KBM-7 (cell line): ENCODE measurements around the gene KRTAP1-4.
A peak's percentile ranks its signal among the peaks of the same experiment; 100 is the strongest.
"Not testable (repeated sequence)": the region's sequence is repeated elsewhere in the genome, so short reads cannot be mapped to it uniquely, and the experiment has no call there.

Source experiments
- DNase-seq: peaks from one replicate; pipeline ENCODE4 v3.0.0-alpha.2; 2015
- in situ Hi-C: fragments of 300-500 bp; cut with MboI; formaldehyde crosslinking; loops from 2 replicates; pipeline ENCODE4 v1.14.3; 2020; ENCODE audit warnings: low sequenced_read_pairs, low pct_unique_long_range_greater_than_20kb, mixed read lengths

The KRTAP1-4 gene

GRCh38 chr17:41029633-41030245, at the start of gene KRTAP1-4:
TSS of gene KRTAP1-4 (minus strand) at chr17:41030195. CDS start at chr17:41030078, 117 bp downstream.
- in situ Hi-C loops: no loop called here
- DNase-seq: no peak

DNA sequence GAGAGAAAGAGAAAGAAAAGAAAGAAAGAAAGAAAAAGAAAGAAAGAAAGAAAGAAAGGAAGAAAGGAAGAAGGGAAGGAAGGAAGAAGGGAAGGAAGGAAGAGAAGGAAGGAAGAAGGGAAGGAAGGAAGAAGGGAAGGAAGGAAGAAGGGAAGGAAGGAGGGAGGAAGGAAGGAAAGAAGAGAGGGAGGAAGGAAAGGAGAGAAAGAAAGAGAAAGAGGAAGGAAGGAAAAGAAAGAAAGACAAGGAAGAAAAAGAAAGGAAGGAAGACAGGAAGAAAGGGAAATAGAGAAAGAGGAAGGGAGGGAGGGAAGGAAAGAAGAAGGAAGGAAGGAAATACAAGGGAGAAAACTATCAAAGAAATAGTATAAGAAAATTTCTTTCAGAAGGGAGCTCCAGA, 46.8 kb upstream of the KRTAP1-4 start:
- in situ Hi-C loops: no loop called here

DNA sequence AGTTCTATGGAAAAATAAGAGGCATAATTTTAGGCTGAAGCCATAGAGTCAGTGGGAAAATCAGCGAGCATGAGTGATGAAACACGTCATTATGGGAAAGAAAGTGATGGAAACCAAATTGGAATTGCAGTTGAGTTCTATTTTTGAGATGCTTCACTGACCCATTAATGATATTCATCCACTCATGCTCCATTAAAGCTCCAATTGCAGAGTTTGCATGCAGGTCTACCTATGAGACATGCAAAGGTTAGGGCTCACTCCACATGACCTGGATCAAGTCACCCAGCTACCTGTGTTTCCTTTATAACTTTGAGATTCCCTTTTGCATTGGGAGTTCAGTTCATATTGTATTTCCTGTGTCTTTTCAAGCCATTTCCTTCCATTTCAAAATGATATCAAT, 43.7 kb upstream of the KRTAP1-4 start:
- DNase-seq: no peak

More for the DNA sequence above, 46.8 kb upstream of the KRTAP1-4 start:
- DNase-seq: no peak

DNA sequence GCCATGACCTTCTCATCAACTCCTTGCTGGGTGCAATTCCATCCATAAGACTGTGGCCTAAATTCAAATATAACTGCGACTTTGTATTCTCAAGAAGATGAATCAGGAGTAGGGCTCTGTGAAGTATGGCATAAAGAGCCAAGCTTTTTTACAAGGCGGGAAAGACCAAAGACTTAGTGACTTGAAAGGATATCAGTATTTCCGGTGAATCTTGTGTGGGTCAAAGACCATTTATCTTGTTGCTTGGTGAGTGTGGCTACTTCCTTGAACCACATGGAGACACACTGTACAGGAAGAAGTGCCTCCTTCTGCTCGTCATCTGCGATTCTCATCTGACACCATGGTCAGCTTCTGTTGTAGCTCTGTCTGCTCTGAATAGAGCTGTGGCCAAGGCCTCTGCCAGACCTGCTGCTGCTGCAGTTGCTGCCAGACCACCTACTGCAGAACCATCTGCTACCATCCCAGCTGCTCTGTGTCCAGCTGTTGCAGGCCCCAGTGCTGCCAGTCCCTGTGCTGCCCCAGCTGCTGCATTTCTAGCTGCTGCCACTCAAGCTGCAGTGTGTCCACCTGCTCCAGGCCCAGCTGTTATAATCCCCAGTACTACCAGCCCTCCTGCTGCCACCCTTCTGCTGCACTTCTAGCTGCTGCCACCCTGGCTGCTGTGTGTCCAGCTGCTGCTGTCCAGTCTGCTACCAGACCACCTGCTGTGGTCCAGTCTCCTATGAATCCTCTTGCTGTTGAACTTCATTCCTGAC, 41.8 kb upstream of the KRTAP1-4 start:
- no peak for DNase-seq
- in situ Hi-C loops: no loop called here

More for the DNA sequence above, 43.7 kb upstream of the KRTAP1-4 start:
- in situ Hi-C loops: no loop called here

- in situ Hi-C loops: no loop called here
- peak; percentile 16 for DNase-seq
Measured at GRCh38 chr17:41069031-41069430, 39.0 kb upstream of the KRTAP1-4 start.

DNA sequence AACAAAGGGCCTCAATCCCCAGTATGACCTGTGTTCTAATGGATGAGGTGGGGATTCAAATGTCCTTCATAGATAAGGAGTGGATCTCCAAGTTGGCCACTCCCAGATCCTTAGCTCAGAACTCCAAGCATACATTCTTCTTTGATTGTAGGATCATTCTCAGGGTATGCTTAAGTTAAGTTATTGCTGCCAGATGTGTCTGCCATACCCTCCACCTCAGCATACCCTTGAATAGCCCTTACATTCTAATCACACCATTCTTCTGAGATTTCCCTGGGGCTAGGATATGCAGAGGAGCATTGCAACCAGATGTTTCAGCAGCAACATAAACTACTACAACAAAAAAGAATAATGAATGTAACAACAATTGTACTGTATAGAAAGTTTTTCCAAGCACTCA, 37.3 kb upstream of the KRTAP1-4 start:
- DNase-seq: no peak
- in situ Hi-C loops: no loop called here

GRCh38 chr17:41065829-41066624, 36.0 kb upstream of the KRTAP1-4 start, which contains the start of gene KRTAP2-4:
TSS of gene KRTAP2-4 (minus strand) at chr17:41065879. CDS start at chr17:41065845, 34 bp downstream.
- no peak for DNase-seq
- in situ Hi-C loops: no loop called here

- DNase-seq: not testable (repeated sequence)
Measured at GRCh38 chr17:41065016-41065689, 35.2 kb upstream of the KRTAP1-4 start.

DNA sequence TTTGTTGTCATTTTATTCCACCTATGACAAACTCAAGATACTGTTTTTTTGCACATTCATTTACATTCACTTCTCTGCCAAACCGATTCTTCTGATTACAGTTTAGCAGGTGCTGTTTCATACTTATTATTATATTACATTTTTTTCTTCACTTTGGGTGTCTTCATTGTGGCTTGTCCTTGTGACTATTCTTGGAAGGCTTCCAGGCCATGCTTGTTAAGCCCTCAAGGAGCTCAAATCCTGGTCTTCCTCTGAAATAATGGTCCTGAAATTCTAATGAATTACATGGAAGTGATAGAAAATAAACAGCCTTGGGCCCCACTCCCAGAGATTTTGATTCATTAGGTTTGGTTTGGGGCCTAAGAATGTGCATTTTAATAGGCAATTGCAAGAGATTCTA, 34.3 kb upstream of the KRTAP1-4 start:
- in situ Hi-C loops: no loop called here
- DNase-seq: no peak

More at GRCh38 chr17:41065016-41065689, 35.2 kb upstream of the KRTAP1-4 start:
- in situ Hi-C loops: not testable (repeated sequence)

- DNase-seq: no peak
- in situ Hi-C loops: no loop called here
Measured at GRCh38 chr17:41063449-41063848, 33.5 kb upstream of the KRTAP1-4 start.

- in situ Hi-C loops: no loop called here
- no peak for DNase-seq
Measured at GRCh38 chr17:41061964-41062363, 32.0 kb upstream of the KRTAP1-4 start.

GRCh38 chr17:41060052-41060604, 30.1 kb upstream of the KRTAP1-4 start, which contains the start of gene KRTAP2-3:
TSS of gene KRTAP2-3 (minus strand) at chr17:41060114. CDS start at chr17:41060050, 64 bp downstream.
- no peak for DNase-seq
- in situ Hi-C loops: no loop called here

DNA sequence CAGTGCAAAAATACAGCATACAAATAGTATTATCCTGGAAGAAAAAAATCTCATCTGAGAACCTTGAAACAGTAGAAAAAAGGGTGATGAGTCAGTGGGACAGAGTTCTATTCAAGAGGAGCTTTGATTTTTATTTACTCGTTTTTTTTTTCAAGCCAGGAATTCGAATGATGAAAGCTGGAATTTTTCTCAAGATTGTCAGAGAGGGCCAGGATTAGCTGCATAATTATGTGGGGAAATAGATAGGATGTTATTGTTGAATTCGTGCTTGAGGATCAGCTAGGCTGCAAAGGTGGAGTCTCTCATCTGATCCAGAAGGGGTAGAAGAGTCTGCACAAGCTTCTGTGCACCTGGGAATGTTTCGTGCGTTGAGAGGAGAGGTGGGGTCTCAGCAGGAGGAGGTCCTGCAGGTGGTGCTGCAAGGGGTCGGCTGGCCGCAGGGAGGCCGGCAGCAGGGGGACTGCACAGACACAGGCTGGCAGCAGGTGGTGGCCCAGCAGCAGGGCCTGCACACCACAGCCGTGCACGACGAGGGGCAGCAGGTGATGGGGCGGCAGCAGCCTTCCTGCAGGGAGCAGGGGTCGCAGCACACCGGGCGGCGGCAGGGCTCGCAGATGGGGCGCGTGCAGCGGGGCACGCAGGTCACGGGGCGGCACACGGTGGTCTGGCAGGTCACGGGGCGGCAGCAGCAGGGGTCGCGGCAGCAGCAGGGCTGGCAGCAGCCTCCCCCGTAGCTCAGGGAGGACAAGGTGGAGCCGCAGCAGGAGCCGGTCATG, 29.5 kb upstream of the KRTAP1-4 start:
- DNase-seq, in situ Hi-C loops: not testable (repeated sequence)

GRCh38 chr17:41058741-41059140, 28.7 kb upstream of the KRTAP1-4 start:
- in situ Hi-C loops: no loop called here

DNA sequence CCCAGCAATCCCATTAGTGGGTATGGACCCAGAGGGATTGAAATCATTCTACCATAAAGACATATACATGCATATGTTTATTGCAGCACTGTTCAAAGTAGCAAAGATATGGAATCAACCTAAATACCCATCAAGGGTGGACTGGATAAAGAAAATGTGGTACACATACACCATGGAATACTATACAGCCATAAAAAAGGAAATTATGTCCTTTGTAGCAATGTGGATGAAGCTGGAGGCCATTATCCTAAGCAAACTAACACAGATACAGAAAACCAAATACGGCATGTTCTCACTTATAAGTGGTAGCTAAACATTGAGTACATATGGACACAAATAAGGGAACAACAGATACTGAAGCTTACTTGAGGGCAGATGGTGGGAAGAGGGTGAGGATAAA, 27.6 kb upstream of the KRTAP1-4 start:
- no peak for DNase-seq
- in situ Hi-C loops: no loop called here

More at GRCh38 chr17:41058741-41059140, 28.7 kb upstream of the KRTAP1-4 start:
- no peak for DNase-seq

DNA sequence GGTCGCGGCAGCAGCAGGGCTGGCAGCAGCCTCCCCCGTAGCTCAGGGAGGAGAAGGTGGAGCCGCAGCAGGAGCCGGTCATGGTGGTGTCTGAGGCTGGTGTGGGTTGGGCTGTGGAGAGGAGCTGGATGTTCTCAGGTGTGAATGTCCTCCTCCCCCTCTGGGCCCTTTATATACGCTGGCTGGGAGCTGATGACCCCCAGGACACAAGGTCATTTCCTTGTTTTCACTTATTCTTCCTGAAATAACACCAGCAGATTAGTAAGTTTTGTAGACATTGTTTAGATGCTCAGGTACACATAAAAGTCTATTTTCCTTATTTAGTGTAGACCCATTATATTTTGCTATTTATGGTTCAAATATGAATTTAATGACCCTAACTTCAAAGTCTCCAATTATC, 25.1 kb upstream of the KRTAP1-4 start, which contains the start of gene KRTAP2-2:
TSS of gene KRTAP2-2 (minus strand) at position 101 of the 400 bp plus-strand sequence. CDS start at position 82, 19 bp downstream.
- in situ Hi-C loops, DNase-seq: not testable (repeated sequence)

DNA sequence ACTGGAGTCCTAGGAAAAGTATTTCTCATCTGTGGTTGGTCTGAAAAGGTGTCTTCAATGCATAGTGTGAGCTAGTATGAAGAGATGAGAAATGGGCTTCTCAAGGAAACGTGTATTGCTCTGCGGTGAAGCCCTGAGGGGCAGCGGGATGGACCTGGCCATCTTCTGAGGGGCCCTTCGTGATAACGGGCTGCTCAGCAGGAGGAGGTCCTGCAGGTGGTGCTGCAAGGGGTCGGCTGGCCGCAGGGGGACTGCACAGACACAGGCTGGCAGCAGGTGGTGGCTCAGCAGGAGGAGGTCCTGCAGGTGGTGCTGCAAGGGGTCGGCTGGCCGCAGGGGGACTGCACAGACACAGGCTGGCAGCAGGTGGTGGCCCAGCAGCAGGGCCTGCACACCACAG, 24.6 kb upstream of the KRTAP1-4 start:
- in situ Hi-C loops, DNase-seq: not testable (repeated sequence)

DNA sequence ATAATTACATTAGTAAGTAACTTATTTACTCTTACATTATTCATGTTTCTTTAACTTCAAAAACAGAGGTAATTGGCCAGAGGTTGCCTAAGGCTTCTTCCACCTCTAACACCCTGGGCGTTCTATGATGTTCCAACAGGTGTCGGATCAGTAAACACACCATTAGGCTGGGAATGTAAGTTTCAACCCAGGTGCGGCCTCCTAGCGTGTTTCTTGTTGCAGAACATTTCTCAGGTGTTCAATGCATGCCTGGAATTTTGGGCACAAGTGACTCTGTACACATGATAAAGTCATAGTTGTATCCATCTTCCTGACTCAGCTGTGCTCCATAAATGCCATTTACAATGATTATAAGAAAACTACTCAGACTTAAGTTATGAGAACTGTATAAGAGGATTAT, 24.0 kb upstream of the KRTAP1-4 start:
- no peak for DNase-seq
- in situ Hi-C loops: no loop called here
